GM21786 (cell line): Measurements from ENCODE around the gene ANGPTL5.
A peak's percentile ranks its signal among the peaks of the same experiment; 100 is the strongest.
"Not testable (repeated sequence)": the region's sequence is repeated elsewhere in the genome, so short reads cannot be mapped to it uniquely, and the experiment has no call there.

ENCODE experiments used
- ATAC-seq: cut with Tn5 transposase; IDR thresholded peaks from one replicate; pipeline ENCODE4 v1.9.1; 2021; ENCODE audit not compliant: unreplicated experiment

Gene ANGPTL5

DNA sequence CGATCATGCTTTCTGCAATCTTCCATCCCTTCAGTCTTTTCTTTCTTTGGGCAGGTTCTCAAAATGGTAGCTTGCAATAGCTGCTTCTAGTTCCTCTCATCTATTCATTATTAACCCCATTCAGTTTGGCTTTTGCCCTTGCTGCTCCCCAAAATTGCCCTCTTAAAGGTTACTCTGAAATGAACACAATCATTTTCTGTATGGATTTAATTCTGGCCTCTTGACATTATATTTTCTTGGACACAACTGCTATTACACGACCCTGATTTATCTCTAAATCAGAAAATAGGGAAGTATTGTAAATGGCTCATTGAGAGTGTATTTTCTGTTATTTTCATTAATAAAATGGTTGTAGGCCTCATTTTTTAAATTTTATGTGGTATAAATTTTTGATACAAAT is at the start of gene ANGPTL5:
TSS of gene ANGPTL5 (minus strand) at position 101 of the 400 bp plus-strand sequence. CDS start 8,613 bp downstream, outside the sequence.
- ATAC-seq = no peak

DNA sequence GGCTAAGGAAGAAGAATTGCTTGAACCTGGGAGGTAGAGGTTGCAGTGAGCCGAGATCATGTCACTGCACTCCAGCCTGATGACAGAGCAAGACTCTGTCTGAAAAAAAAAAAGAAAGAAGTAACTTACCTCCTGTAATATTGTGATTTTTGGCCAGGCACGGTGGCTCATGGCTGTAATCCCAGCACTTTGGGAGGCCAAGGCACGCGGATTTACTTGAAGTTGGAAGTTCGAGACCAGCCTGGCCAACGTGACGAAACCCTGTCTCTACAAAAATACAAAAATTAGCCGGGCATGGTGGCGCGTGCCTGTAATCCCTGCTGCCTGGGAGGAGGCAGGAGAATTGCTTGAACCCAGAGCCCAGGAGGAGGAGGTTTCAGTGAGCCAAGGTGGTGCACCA is 47.9 kb upstream of the ANGPTL5 start:
- not testable (repeated sequence) for ATAC-seq

- ATAC-seq = no peak
These were observed 43.9 kb upstream of the ANGPTL5 start for GRCh38 chr11:101960231-101960630.

- ATAC-seq = no peak
These were observed 39.4 kb upstream of the ANGPTL5 start for GRCh38 chr11:101955701-101956100.

GRCh38 chr11:101955278-101955677 is 39.0 kb upstream of the ANGPTL5 start:
- ATAC-seq = no peak

- ATAC-seq = no peak
These were observed 33.4 kb upstream of the ANGPTL5 start for GRCh38 chr11:101949680-101950220.

DNA sequence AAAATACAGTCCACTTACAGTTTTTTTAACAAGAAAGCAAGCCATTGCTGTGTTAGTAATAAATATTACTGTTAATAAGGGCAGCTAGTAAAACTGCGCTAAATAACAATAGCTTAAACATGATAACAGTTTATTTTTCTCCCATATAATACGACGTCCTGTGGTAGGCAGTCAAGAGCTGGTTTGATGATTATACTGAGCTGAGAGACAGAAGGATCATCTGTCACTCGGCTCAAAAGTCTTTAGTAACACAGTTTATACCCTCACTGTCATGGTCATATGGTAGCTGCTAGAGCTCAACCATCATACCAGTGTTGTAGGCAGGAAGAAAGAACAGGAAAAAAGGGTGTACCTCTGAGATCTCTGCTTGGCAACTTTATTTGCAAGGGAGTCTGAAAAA is 29.1 kb upstream of the ANGPTL5 start:
- no peak for ATAC-seq

GRCh38 chr11:101944923-101945322 is 28.6 kb upstream of the ANGPTL5 start:
- ATAC-seq = no peak

DNA sequence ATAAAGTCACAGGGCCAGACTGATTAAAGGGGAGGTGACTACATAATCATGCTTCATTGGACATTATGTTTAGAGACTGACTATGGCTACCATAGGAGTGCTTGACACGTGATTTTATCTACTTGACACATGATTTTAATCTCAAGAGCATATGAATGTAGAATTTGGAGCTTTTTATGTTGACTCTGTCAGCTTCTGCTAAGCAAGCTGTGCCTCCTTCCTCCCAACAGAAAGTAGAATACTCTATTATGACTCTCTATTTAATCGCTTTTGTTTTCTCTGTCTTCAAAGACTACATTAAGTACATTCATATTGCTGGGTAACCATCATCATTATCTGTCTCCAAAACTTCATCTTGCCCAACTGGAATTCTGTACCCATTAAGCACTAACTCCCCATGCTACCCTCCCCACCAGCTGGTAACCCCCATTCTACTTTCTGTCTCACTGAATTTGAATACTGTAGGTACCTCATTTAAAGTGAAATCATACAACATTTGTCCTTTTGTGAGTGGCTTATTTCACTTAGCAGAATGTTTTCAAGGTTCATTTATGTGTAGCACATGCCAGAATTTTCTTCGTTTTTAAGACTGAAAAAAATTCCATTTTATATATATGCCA is 24.7 kb upstream of the ANGPTL5 start:
- ATAC-seq = no peak

DNA sequence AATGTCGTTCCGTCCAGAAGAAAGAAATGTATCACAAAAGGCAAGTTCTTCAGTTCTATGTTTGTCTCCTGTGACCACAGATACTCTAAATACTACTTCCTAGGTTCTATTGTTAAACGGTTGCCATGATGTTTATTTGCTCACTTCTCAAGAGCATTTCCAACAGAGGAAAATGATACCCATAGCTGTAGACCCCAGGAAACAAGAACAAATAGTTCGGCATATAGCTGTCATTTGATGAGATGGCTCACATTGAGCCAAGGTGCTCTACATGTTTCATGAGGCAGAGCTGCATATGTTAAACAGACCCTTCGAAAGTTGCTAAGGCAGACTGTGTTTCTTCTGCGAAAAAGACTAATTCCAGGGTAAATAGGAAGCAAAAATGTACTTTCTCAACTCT is 15.4 kb upstream of the ANGPTL5 start:
- no peak for ATAC-seq

- no peak for ATAC-seq
These were observed 13.1 kb upstream of the ANGPTL5 start for GRCh38 chr11:101929294-101929915.

DNA sequence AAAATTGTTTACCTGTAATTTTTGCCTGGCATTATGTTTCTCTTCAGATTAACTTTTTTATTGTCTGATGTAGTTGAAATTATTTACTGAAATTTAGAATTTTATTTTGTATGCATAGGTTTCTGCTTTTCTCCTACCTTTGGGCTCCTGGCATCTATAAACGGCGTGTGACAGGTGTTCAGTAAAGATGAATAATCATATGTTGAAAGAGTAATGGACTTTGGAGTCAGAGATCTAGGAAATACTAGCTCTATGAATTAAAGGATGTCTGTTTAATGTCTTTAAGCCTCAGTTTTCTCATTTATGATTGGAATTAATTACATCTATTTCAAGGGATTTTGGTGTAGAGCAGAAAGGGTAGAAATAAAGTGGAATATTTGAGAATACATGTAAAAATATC is 7.2 kb upstream of the ANGPTL5 start:
- ATAC-seq = no peak

- no peak for ATAC-seq
These were observed 4.7 kb upstream of the ANGPTL5 start for GRCh38 chr11:101920992-101921391.

GRCh38 chr11:101917226-101917625 is 904 bp upstream of the ANGPTL5 start:
- no peak for ATAC-seq

- ATAC-seq = peak; percentile 40
These were observed 481 bp downstream of the ANGPTL5 start for GRCh38 chr11:101915791-101916291.

- peak; percentile 99 for ATAC-seq
These were observed 1.4 kb downstream of the ANGPTL5 start, which contains the start of gene CEP126 for GRCh38 chr11:101914738-101915426. Gene CEP126, plus strand, starts transcription at chr11:101915010. Its CDS starts 275 bp downstream, at chr11:101915285.

DNA sequence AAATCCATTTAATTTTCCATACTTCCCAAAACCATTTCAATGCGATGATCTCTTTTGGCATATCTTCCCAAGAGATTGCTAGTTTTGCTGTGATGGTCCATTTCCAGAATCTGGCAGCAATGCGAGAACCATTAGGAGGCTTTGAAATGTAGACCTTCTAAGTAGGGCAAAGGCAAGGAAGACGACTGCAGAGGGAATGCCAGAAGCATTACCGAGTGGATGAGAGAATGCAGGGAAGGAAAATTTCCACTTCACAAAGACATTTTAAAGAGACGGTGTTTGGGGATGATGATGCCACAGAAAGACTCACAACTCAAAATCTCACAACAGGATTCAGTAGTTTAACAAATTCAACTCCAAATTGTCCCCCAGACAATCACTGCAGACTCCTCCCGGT is 2.0 kb downstream of the ANGPTL5 start:
- no peak for ATAC-seq

DNA sequence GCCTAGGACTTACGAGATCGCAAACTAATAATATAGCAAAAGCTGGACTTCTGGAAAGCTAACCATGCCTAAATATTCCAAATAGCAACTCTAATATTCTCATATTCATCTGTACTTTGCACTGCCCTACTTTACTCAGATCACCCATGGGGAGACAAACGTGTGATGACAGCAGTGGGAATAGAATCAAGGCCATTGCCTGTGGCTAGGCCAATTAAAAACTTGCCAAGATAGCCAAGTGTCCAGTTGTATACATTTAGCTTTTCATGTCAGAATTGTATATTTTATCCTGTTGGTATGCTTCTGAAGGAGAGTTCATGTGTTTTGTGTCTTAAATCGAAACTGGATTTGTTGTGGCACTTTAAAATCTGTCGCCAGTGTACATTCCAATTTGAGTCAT is 2.7 kb downstream of the ANGPTL5 start:
- ATAC-seq = no peak

DNA sequence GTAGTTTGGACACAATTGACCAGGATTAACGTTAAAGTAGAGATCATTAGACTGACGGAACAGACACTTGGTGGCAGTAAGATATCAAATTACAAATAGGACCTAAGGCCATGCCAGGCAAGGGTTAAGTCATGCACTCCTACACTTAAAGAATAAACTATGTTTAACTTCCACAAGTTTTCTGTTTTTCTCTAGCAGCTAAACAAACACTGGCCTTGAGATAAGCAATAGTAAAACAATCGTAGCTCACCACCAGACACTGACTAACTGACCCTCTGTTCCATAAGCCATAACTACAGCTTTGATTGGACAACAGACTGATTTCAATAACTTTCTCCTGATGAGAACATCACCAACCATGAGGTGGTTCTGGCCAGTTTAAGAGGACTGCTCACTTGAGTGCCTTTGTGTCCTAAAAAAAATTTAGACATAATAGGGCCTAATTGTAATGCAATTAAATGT is 3.5 kb downstream of the ANGPTL5 start:
- no peak for ATAC-seq

DNA sequence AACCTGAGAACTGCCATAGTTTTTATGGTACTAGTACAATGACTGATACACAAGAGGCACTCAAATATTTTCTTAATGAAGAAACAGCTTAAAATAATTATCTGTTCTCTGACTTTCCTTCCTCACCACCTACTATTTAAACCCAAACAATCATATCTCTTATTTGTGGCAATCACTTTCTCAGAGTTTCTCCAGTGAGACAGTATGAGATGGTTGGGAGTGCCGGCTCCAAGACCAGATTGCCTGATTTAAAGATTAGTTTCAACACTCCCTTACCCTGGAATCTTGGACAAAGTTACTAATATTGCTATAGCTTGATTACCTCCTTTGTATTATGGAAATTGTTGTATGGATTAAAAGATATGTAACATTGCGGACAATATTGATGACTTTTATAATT is 7.2 kb downstream of the ANGPTL5 start:
- ATAC-seq = no peak

DNA sequence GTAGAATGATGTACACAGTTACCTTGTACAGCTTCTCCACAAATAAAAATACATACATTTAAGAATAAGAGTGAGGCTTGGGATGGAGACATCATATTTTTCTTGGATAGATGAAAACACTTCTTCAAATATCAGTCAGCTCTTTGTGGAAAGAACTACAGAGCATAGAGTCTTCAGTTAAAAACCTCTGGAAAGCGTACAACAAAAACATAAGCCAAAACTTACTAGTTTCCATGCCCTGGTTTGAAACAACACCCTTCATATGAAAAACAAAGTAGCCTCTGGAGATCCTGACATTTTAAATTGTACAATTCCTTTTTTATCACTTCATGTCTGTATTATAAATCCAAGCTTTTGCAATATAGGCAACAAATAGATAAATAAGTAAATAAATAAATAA is 8.5 kb downstream of the ANGPTL5 start:
- ATAC-seq = no peak

- no peak for ATAC-seq
These were observed 21.8 kb downstream of the ANGPTL5 start for GRCh38 chr11:101894505-101894904.
